ENCODE data around the gene TP53I11.

GRCh38 chr11:44914105-44914504 is 36.6 kb downstream of the TP53I11 start:
- TF ChIP-seq ZBTB44 (CRISPR knock-in tag; IDR thresholded peaks at IDR 0.05) (no peak), HDAC1 (CRISPR knock-in tag; IDR thresholded peaks at IDR 0.05) (no peak), ZNF235 (CRISPR knock-in tag; IDR thresholded peaks at IDR 0.05; ENCODE audit: borderline replicate concordance) (no peak), RFX5 (IDR thresholded peaks at IDR 0.05; ENCODE audit: low read depth, low read length) (no peak), AGO2 (optimal IDR thresholded peaks at IDR 0.05; ENCODE audit: low read depth, low read length) (no peak), KAT7 (CRISPR knock-in tag; IDR thresholded peaks at IDR 0.05; ENCODE audit: borderline replicate concordance) (no peak), NCOA1 (CRISPR knock-in tag; IDR thresholded peaks at IDR 0.05) (no peak), REL (CRISPR knock-in tag; conservative IDR thresholded peaks at IDR 0.05) (no peak), ZNF597 (CRISPR knock-in tag; IDR thresholded peaks at IDR 0.05) (no peak), ZNF207 (IDR thresholded peaks at IDR 0.05; ENCODE audit: borderline replicate concordance) (no peak), FOXJ3 (CRISPR knock-in tag; IDR thresholded peaks at IDR 0.05; ENCODE audit: borderline replicate concordance) (no peak)

Measured in HepG2 (cell line).